HCT116 (cell line): ENCODE data around the gene RFX2.

ENCODE experiments used
- CBX3 ChIP-seq: IDR thresholded peaks from 2 replicates; pipeline ENCODE4 v1.6.1; 2012; ENCODE audit warnings: low read depth
- CTCF ChIP-seq, 3 experiments: fragments of 200-600 bp in 1 of 3; sonication (generic) in 1 of 3; IDR thresholded peaks in 2 of 3; conservative IDR thresholded peaks in 1 of 3; 2 replicates each; pipeline ENCODE4 v1.5.1; 2012 to 2017; ENCODE audit warnings: low read depth in 2 of 3, low read length in 2 of 3, antibody characterized with exemption in 1 of 3, borderline replicate concordance in 1 of 3, control low read depth in 1 of 3, mild to moderate bottlenecking in 1 of 3, mixed read lengths in 1 of 3, mixed run types in 1 of 3, moderate library complexity in 1 of 3; ENCODE audit not compliant: insufficient read depth in 1 of 3
- EGR1 ChIP-seq: IDR thresholded peaks from 2 replicates; pipeline ENCODE4 v1.6.1; 2012; ENCODE audit warnings: low read depth
- ELF1 ChIP-seq: IDR thresholded peaks from 2 replicates; pipeline ENCODE4 v1.6.1; 2012; ENCODE audit warnings: low read depth, borderline replicate concordance
- EZH2 ChIP-seq: fragments of 200-600 bp; sonication (generic); IDR thresholded peaks from 2 replicates; pipeline ENCODE4 v1.6.1; 2017; ENCODE audit warnings: antibody characterized with exemption, mixed run types
- EZH2phosphoT487 ChIP-seq: fragments of 200-600 bp; IDR thresholded peaks from 2 replicates; pipeline ENCODE4 v1.6.1; 2018; ENCODE audit warnings: antibody characterized with exemption, borderline replicate concordance
- JUND ChIP-seq: IDR thresholded peaks from 2 replicates; pipeline ENCODE4 v1.6.1; 2012
- MAX ChIP-seq: IDR thresholded peaks from 2 replicates; pipeline ENCODE4 v1.6.1; 2012
- POLR2A ChIP-seq: IDR thresholded peaks from 2 replicates; pipeline ENCODE4 v1.7.0; 2011; ENCODE audit warnings: borderline replicate concordance; ENCODE audit not compliant: insufficient read depth, insufficient read length; ENCODE audit errors: extremely low read depth
- POLR2AphosphoS5 ChIP-seq: IDR thresholded peaks from 2 replicates; pipeline ENCODE4 v1.6.1; 2011; ENCODE audit warnings: mild to moderate bottlenecking, low read depth, low read length, moderate library complexity
- REST ChIP-seq: IDR thresholded peaks from 2 replicates; pipeline ENCODE4 v1.6.1; 2012; ENCODE audit warnings: low read depth
- SP1 ChIP-seq: IDR thresholded peaks from 2 replicates; pipeline ENCODE4 v1.6.1; 2012; ENCODE audit warnings: low read depth
- YY1 ChIP-seq: IDR thresholded peaks from 2 replicates; pipeline ENCODE4 v1.6.1; 2011; ENCODE audit warnings: low read length, low read depth, moderate library complexity, mild to moderate bottlenecking; ENCODE audit not compliant: insufficient replicate concordance; ENCODE audit errors: extremely low read depth
- ZNF274 ChIP-seq: fragments of 200-500 bp; sonication (Bioruptor generic); IDR thresholded peaks from 2 replicates; pipeline ENCODE4 v1.6.1; 2014; ENCODE audit warnings: mild to moderate bottlenecking, low read depth, low read length, inconsistent platforms

- TF ChIP-seq YY1 (no peak), CTCF (IDR thresholded peaks at IDR 0.05 in 2 of 3, conservative IDR thresholded peaks at IDR 0.05 in 1 of 3; ENCODE audit: borderline replicate concordance in 1 of 3, insufficient read depth in 1 of 3, low read depth in 2 of 3, low read length in 2 of 3) (no peak), MAX (no peak), POLR2A (no peak), EZH2 (no peak), EZH2phosphoT487 (no peak), REST (no peak), ZNF274 (no peak), POLR2AphosphoS5 (no peak), SP1 (no peak), EGR1 (no peak), CBX3 (no peak), ELF1 (no peak), JUND (no peak)
Observed at GRCh38 chr19:6058518-6059201, 51.6 kb downstream of the RFX2 start.
